Activated T-cell treated with anti-CD3 and anti-CD28 coated beads for 48 hours (primary cell): ENCODE results near the gene DNAJC10.
"Not testable (repeated sequence)": the region's sequence is repeated elsewhere in the genome, so short reads cannot be mapped to it uniquely, and the experiment has no call there.

Source experiments
- DNase-seq: peaks from one replicate; pipeline ENCODE4 v3.0.0-alpha.2; 2020; ENCODE audit warnings: low read depth

The DNAJC10 gene

GRCh38 chr2:182726473-182726872 lies 10.4 kb downstream of the DNAJC10 start:
- no peak for DNase-seq

- no peak for DNase-seq
Measured at GRCh38 chr2:182728014-182728413, 12.0 kb downstream of the DNAJC10 start.

GRCh38 chr2:182729710-182730339 lies 13.8 kb downstream of the DNAJC10 start:
- DNase-seq, result no peak

- DNase-seq, result no peak
Measured at GRCh38 chr2:182730486-182730885, 14.4 kb downstream of the DNAJC10 start.

GRCh38 chr2:182732736-182733135 lies 16.7 kb downstream of the DNAJC10 start:
- DNase-seq, result no peak

GRCh38 chr2:182733572-182733971 lies 17.5 kb downstream of the DNAJC10 start:
- DNase-seq, result no peak

GRCh38 chr2:182736856-182737255 lies 20.8 kb downstream of the DNAJC10 start:
- DNase-seq, result not testable (repeated sequence)

DNA sequence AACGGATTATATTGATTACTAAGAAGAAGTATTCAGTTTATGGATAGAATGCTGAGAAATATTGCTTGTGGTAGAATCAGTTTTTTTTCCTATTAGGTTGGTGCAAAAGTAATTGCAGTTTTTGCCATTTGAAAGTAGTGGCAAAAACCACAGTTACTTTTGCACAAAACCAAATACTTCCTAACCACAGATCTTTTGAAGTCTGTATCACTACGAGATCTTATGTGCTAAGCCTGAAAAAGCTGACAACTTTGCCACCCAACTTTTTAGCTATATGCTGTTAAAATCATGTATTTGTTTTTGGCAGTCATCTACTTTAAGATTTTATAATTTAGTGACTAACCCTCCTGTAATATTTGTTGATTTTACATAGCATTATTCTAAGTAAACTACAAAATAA lies 24.6 kb downstream of the DNAJC10 start:
- no peak for DNase-seq

- no peak for DNase-seq
Measured at GRCh38 chr2:182741620-182742019, 25.6 kb downstream of the DNAJC10 start.

GRCh38 chr2:182744490-182744889 lies 28.4 kb downstream of the DNAJC10 start:
- no peak for DNase-seq

GRCh38 chr2:182745061-182745460 lies 29.0 kb downstream of the DNAJC10 start:
- DNase-seq, result no peak

GRCh38 chr2:182745894-182746293 lies 29.8 kb downstream of the DNAJC10 start:
- DNase-seq, result not testable (repeated sequence)

DNA sequence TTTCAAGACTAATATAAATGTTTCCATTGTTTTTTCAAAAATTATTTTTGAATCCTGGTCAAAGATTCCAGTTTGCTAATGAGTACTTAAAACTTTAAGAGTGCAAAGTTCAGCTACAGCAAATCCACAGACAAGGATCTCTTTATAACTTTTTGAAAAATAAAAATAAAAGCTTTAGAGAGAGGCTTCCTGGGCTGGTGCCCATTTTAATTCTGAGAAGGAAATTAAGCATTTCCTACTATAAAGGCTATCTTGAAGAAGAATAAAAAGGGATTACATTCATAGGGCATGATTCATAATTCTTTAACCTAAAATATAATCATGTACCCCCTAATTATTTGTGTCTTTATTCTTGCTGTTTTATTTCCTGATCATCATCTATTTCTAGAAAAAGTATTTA lies 38.2 kb downstream of the DNAJC10 start:
- DNase-seq, result no peak

DNA sequence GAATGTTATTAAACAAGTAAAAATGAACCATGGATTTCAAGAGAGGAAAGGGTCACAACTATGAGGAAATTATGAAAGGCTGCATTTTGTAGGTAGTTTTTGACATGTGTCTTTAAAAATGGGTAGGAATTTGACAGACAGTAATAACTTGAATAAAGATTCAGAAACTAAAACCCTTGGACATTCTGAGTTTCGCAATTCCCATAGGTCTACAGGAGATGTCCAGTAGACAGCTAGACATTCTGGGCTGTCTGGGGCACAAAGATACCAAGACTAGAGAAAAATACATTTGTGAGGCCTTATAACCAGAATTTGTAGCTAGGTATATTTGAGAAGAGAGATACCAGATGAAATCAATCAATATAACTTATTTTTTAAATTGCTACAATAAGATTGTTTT lies 42.3 kb downstream of the DNAJC10 start:
- DNase-seq, result no peak

GRCh38 chr2:182761903-182762302 lies 45.8 kb downstream of the DNAJC10 start:
- DNase-seq, result no peak

- DNase-seq, result no peak
Measured at GRCh38 chr2:182763311-182763912, 47.4 kb downstream of the DNAJC10 start.

GRCh38 chr2:182766626-182767025 lies 50.6 kb downstream of the DNAJC10 start:
- DNase-seq, result no peak

- no peak for DNase-seq
Measured at GRCh38 chr2:182767578-182767977, 51.5 kb downstream of the DNAJC10 start.

DNA sequence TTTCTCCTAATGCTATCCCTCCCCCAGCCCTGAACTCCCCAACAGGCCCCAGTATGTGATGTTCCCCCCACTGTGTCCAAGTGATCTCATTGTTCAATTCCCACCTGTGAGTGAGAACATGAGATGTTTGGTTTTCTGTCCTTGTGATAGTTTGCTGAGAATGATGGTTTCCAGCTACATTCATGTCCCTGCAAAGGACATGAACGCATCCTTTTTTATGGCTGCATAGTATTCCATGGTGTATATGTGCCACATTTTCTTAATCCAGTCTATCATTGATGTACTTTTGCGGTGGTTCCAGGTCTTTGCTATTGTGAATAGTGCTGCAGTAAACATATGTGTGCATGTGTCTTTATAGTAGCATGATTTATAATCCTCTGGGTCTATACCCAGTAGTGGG lies 52.9 kb downstream of the DNAJC10 start:
- not testable (repeated sequence) for DNase-seq

DNA sequence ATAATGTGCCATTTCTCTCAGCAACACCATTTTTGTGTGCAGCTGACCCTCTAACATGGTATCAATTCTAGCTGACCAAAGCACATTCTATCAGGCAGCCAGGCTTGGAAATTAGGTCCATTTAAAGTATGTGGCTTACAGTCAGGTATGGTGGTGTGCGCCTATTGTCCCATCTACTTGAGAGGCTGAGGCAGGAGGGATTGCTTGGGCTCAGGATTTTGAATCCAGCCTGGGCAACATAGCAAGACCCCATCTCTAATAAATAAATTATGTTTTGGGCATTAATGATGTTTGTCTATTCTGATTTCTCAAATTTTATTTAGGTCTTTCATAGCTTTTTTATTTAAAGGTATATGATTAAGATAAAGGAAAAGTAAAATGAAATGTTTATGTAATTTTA lies 63.3 kb downstream of the DNAJC10 start:
- DNase-seq, result no peak

GRCh38 chr2:182781099-182781498 lies 65.0 kb downstream of the DNAJC10 start:
- not testable (repeated sequence) for DNase-seq

DNA sequence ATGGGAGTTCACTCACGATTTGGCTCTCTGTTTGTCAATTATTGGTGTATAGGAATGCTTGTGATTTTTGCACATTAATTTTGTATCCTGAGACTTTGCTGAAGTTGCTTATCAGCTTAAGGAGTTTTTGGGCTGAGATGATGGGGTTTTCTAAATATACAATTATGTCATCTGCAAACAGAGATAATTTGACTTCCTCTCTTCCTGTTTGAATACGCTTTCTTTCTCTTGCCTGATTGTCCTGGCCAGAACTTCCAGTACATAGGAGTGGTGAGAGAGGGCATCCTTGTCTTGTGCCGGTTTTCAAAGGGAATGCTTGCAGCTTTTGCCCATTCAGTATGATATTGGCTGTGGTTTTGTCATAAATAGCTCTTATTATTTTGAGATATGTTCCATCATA lies 66.6 kb downstream of the DNAJC10 start:
- not testable (repeated sequence) for DNase-seq

DNA sequence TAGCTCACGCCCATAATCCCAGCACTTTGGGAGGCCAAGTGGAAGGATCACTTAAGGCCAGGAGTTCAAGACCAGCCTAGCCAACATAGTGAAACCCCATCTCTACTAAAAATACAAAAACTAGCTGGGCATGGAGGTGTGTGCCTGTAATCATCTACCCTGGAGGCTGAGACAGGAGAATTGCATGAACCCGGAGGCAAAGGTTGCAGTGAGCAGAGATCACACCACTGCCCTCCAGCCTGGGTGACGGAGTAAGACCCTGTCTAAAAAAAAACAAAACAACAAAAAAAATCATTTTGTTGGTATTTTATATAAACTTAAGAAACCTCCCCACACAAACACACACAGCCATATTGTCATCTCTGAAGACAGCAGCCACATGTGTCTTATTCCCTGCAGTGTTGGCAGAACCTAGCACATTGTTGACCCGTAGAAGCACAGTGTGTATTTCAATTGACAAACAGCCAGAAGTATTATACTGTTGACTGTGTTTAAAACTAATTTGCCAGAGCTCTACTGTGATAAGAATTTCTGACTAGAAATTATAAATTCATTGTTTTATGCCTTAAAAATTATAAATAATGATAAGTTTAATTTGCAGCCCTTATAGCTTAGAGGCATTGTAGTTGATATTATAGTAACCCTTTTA lies 68.1 kb downstream of the DNAJC10 start:
- no peak for DNase-seq

GRCh38 chr2:182784777-182785176 lies 68.7 kb downstream of the DNAJC10 start:
- no peak for DNase-seq
